GM21786 (cell line): ENCODE results near the gene NBEA.
"Not testable (repeated sequence)": the region's sequence is repeated elsewhere in the genome, so short reads cannot be mapped to it uniquely, and the experiment has no call there.

Source experiments
- ATAC-seq: cut with Tn5 transposase; IDR thresholded peaks from one replicate; pipeline ENCODE4 v1.9.1; 2021; ENCODE audit not compliant: unreplicated experiment

NBEA gene

DNA sequence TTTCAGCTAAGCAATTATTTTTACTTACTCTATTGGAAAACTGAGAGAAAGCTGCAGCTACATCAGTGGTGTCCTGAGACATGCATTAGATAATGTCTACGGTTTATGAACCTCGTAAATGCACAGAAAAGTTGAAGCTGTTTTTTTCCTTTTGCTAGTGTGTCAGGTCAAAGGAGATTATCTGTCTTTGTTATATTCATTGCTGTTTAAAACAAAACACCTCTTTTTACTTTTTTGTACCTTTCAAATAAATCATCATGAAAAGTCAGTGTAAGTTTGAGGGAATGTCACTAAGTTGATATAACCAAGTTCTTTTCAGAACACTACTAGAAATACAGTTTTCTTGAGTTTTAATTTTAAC is 2.2 kb downstream of the NBEA start:
- ATAC-seq = no peak

- ATAC-seq = peak; percentile 28
Observed at GRCh38 chr13:34944751-34945150, 2.7 kb downstream of the NBEA start.

- ATAC-seq = no peak
Observed at GRCh38 chr13:34951528-34951927, 9.5 kb downstream of the NBEA start.

DNA sequence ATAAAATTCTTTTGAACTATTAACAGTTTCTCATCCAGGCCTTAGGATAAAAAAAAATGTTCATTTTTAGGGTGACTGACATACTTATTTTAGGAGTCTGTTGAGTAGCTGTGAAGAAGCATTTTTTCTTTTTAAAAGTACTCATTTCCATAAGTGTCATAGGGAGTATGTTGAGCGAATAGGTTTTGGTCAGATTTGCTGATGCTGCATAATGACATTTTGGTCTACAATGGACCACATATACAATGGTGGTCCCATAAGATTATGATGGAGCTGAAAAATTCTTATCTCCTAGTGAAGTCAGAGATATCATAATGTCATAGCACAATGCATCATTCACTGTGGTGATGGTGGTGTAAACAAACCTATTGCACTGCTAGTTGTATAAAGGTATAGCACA is 17.4 kb downstream of the NBEA start:
- no peak for ATAC-seq

- ATAC-seq = no peak
Observed at GRCh38 chr13:34964558-34964957, 22.5 kb downstream of the NBEA start.

DNA sequence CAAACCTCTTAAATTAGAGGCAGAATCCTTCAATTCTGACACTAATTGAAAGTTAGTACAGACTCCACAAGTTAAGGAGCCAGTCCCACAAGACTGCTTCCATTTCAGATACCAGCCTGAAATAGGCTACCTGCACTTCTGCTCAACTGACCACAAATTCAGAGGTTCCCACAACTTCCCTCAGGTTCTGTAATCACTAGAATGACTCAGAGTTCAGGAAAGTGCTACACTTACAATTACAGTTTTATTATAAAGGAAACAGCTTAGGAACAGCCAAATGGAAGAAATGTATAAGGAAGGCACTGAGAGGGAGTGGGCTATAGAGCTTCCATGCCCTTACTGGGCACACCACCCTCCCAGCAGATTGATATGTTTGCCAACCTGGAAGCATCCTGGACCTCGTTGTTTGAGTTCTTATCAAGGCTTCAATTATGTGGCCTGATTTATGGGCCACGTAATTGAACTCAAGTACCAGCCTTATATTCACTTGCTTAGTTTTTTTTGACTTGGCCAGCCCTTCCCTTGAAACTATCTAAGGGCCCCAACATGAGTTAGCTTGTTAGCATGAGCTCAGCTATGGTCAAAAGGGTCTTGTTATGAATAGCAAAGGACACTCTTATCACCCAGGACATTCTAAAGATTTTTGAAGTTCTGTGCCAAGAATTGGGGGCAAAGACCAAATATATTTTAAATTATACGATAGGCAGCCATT is 25.9 kb downstream of the NBEA start:
- no peak for ATAC-seq

- ATAC-seq = not testable (repeated sequence)
Observed at GRCh38 chr13:34969539-34969938, 27.5 kb downstream of the NBEA start.

- ATAC-seq = no peak
Observed at GRCh38 chr13:34970961-34971360, 28.9 kb downstream of the NBEA start.

DNA sequence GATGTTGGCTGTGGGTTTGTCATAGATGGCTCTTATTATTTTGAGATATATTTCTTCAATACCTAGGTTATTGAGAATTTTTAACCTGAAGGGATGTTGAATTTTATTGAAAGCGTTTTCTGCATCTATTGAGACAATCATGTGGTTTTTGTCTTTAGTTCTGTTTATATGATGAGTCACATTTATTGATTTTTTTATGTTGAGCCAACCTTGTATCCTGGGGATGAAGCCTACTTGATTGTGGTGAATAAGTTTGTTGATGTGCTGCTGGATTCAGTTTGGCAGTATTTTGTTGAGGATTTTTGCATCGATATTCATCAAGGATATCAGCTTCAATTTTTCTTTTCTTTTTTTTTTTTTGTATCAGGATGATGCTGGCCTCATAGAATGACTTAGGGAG is 29.4 kb downstream of the NBEA start:
- no peak for ATAC-seq

GRCh38 chr13:34985199-34985598 is 43.1 kb downstream of the NBEA start:
- not testable (repeated sequence) for ATAC-seq

DNA sequence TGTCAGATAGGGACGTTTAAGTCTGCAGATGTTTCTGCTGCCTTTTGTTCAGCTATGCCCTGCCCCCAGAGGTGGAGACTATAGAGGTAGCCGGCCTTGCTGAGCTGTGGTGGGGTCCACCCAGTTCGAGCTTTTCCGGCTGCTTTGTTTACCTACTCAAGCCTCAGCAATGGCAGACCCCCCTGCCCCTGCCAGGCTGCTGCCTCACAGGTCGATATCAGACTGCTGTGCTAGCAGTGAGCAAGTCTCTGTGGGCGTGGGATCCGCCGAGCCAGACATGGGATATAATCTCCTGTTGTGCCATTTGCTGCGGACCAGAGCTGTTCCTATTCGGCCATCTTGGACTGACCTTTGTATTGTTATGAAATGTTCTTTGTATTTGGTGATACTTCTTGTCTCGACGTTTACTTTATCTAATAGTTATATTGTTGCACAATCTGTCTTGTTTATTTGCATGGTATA is 46.3 kb downstream of the NBEA start:
- ATAC-seq = no peak

GRCh38 chr13:34990399-34991214 is 48.5 kb downstream of the NBEA start:
- ATAC-seq = no peak

- ATAC-seq = no peak
Observed at GRCh38 chr13:34993470-34993869, 51.4 kb downstream of the NBEA start.

GRCh38 chr13:35003734-35004133 is 61.7 kb downstream of the NBEA start:
- ATAC-seq = not testable (repeated sequence)

DNA sequence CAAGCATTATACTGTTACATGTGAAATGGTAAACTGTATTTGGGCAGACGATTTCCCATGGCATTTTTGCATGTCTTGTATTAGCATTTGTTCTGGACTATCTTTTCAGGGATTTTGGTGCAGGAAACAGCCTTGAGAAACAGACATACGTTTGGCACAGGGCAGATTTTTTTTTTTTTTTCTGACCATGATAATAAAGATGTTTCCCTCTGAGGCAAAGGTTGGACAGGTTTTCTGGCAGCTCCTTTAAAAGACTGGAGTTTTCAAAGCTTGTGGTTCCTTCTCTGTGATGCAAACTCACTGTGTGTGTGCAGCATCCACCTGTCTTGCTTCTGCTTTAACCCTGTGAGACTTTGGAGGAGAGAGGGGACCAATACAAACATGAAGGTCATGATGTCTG is 63.0 kb downstream of the NBEA start:
- ATAC-seq = no peak

DNA sequence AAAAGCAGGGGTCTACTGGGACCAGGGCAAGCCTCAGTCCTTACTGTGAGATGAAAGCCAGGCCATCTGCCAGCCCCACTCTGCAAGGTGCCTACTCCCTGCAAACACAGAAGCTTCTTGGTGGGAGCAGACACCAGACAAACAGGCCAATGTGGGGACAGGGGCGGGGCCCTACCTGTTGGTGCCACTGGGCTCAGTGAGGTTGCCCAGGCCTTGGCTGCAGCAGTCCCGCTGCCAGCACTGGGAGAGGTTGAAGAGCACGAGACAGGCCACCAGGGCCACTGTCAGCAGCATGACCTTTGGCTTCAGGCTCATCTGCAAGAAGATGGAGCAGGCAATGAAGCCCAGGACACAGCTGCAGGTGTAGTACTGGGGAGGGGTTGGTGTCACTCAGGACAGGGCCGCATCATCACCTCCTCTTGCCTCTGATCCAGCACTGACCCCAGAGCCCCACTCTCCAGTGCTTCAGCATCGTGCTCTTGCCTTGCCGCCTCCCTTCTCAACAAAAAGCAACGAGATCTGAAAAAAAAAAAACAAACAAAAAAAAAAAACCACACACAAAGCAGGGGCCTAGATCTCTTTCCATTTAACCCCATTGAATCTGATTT is 72.6 kb downstream of the NBEA start:
- ATAC-seq = no peak

- no peak for ATAC-seq
Observed at GRCh38 chr13:35016362-35017112, 74.5 kb downstream of the NBEA start.

DNA sequence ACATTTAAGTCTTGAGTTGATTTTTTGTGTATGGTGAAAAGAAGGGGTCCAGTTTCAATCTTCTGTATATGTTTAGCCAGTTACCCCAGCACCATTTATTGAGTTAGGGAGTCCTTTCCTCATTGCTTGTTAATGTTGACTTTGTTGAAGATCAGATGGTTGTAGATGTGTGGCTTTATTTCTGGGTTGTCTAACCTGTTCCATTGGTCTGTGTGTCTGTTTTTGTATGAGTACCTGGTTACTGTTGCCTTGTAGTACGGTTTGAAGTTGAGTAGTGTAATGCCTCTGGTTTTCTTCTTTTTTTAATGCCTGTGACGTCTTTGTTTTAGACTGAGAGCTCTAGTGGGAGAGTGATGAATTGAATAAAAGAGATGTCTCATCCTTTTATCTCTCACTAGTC is 83.2 kb downstream of the NBEA start:
- ATAC-seq = no peak

GRCh38 chr13:35028338-35028867 is 86.3 kb downstream of the NBEA start:
- ATAC-seq = no peak

DNA sequence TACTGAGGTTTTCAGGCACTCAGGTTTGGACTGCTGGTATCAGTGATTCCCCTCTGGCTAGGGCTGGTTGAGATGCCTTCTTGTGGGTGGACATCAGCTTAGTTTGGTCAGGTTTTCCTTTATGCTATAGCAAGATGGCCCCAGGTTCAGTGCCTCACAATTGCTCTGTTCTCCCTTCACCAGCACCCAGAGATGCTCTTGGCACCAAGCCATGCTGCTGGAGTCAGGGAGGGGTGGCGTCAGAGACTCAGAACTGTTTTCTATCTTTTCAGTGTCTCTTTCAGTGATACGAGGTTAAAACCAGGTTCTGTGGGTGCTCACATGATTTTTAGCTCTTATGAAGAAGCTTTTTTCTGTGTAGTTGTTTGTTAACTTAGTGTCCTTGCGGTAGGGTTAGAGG is 96.9 kb downstream of the NBEA start:
- ATAC-seq = no peak

- ATAC-seq = no peak
Observed at GRCh38 chr13:35046587-35046986, 104.5 kb downstream of the NBEA start.
